Tibial nerve (tissue), 4 donors: ENCODE results near the gene TAF6.

Source experiments
- EP300 ChIP-seq, 2 donors: sonication (generic); formaldehyde crosslinking; IDR thresholded peaks; one replicate each; pipeline ENCODE4 v1.6.1; 2017; ENCODE audit warnings: antibody characterized with exemption in 2 of 2, mild to moderate bottlenecking in 1 of 2
- POLR2A ChIP-seq, 2 donors: fragments of 450-650 bp; IDR thresholded peaks; one replicate each; pipeline ENCODE4 v1.6.1; 2017; ENCODE audit warnings: antibody characterized with exemption in 2 of 2, mild to moderate bottlenecking in 2 of 2, moderate library complexity in 2 of 2
- TF ChIP-seq, protein P1 (sequence below), 5 experiments: fragments of 200-600 bp in 3 of 5; fragments of 450-650 bp in 2 of 5; sonication (generic) in 3 of 5; IDR thresholded peaks; one replicate each; pipeline ENCODE4 v1.5.1; 2016 to 2019; ENCODE audit warnings: antibody characterized with exemption in 5 of 5, mild to moderate bottlenecking in 3 of 5, moderate library complexity in 2 of 5

DNA sequence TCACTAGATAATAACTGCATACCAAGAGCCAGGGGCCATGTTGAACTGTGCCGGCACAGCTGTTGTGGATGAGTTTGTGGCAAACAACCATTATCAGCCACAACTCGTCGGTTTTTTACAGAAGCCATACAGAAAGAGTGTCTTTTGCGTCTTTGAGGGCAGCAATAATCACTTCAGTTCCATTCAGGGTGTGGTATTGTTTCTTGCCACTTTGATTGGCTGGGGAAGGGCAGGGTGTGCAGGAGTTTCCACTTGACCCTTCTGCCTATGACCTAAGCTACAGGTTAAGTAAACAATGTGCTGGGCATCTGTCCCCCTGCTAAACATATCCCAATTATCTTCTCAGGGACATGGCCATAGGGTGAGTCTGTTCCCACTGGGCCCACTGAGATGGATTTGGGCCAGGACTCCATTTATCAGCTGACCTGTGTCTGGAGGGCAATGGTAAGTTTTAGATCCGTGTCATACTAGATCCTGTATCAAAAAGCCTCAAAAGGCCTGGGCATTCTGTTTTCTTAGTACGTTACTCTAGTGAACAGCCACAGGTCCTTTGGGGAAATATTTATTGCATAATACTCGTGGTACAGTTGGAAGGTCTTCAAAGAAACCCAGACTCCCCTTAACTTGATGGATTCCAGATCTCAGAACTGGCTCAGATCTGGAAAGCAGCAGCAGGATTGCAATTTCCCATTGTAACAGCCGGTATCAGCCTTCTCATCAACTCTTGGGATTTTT is 53.5 kb downstream of the TAF6 start:
- TF ChIP-seq, protein P1, sequence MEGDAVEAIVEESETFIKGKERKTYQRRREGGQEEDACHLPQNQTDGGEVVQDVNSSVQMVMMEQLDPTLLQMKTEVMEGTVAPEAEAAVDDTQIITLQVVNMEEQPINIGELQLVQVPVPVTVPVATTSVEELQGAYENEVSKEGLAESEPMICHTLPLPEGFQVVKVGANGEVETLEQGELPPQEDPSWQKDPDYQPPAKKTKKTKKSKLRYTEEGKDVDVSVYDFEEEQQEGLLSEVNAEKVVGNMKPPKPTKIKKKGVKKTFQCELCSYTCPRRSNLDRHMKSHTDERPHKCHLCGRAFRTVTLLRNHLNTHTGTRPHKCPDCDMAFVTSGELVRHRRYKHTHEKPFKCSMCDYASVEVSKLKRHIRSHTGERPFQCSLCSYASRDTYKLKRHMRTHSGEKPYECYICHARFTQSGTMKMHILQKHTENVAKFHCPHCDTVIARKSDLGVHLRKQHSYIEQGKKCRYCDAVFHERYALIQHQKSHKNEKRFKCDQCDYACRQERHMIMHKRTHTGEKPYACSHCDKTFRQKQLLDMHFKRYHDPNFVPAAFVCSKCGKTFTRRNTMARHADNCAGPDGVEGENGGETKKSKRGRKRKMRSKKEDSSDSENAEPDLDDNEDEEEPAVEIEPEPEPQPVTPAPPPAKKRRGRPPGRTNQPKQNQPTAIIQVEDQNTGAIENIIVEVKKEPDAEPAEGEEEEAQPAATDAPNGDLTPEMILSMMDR (IDR thresholded peaks at IDR 0.05), result no peak
- peak in 1 of 2 donors; percentile 83 for TF ChIP-seq EP300 (IDR thresholded peaks at IDR 0.05)
- TF ChIP-seq POLR2A (IDR thresholded peaks at IDR 0.05), result no peak
